Spleen (tissue), 7 donors: ENCODE measurements around the gene HSPA12B.

Experiments
- POLR2A ChIP-seq, 3 donors: fragments of 450-650 bp; IDR thresholded peaks; one replicate each; pipeline ENCODE4 v1.5.1; 2017; ENCODE audit warnings: antibody characterized with exemption in 3 of 3, mild to moderate bottlenecking in 1 of 3
- TF ChIP-seq, protein P1 (sequence below), 11 experiments: fragments of 200-600 bp in 7 of 11; fragments of 450-650 bp in 4 of 11; sonication (generic) in 4 of 11; IDR thresholded peaks in 8 of 11; conservative IDR thresholded peaks in 3 of 11; 1 replicate in 7 of 11; 2 replicates in 4 of 11; pipeline versions ENCODE4 v1.4.0 to v1.8.0; 2016 to 2021; ENCODE audit warnings: antibody characterized with exemption in 11 of 11, inconsistent platforms in 4 of 11, mild to moderate bottlenecking in 1 of 11
- donor health status: DM: no; HTN: no; CAD: no; lungs with moderate emphysema.
- donor health status: DM: no; HTN: no; CAD: no.
- donor health status: DM: no; HTN: no; CAD: no.

DNA sequence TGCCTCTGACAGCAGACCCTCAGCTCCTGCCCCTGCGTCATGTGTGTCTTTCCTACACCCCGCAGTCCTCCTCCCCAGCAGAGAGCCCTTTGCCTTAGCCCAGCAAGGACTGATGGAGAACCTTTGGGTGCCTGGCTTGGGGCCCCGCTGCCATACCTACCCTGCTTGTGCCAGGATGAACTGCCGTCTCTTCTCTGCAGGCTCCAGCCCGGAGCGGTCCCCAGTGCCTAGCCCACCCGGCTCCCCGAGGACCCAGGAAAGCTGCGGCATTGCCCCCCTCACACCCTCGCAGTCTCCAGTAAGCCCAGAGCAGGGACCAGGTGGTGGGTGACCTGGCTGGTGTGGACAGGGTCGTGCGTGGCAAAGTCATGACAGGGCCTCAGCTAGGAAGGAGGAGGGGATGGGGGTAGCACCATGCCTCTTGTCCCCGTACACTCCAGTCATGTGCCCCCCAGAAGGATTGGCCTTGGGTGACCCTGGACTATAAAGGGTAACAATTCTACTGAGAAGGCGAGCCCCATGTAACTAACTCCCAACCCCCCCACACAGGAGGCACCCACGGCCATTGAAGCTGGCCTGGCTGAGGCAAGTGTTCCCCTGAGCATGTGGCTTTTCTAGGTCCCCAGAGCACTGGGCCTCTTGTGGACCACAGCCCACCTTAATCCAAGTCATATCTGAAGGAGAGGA is 8.3 kb downstream of the HSPA12B start:
- TF ChIP-seq, protein P1, sequence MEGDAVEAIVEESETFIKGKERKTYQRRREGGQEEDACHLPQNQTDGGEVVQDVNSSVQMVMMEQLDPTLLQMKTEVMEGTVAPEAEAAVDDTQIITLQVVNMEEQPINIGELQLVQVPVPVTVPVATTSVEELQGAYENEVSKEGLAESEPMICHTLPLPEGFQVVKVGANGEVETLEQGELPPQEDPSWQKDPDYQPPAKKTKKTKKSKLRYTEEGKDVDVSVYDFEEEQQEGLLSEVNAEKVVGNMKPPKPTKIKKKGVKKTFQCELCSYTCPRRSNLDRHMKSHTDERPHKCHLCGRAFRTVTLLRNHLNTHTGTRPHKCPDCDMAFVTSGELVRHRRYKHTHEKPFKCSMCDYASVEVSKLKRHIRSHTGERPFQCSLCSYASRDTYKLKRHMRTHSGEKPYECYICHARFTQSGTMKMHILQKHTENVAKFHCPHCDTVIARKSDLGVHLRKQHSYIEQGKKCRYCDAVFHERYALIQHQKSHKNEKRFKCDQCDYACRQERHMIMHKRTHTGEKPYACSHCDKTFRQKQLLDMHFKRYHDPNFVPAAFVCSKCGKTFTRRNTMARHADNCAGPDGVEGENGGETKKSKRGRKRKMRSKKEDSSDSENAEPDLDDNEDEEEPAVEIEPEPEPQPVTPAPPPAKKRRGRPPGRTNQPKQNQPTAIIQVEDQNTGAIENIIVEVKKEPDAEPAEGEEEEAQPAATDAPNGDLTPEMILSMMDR (IDR thresholded peaks at IDR 0.05 in 8 of 11, conservative IDR thresholded peaks at IDR 0.05 in 3 of 11) = no peak
- TF ChIP-seq POLR2A (IDR thresholded peaks at IDR 0.05) = no peak
